ENCODE results near the gene GCNA.

Gene GCNA

DNA sequence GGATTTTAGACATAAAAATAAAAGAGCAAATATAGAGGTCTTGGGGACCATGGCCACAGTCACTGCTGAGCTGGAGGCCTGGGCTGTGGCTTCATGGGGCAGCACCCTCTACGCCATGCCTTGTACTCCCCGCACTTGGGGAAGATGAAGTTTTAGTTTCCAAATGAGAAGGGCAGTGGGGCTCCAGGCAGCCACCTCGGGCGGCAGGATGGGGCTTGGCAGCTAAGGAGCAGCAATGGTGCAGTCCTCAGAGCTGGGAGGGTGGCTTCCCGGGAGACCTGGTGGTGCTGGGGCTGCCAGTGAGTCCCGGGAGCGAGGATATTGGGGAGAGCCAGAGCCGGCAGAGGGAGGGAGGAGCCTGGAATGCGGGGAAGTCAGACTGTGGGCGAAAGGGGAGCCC lies 37.7 kb downstream of the GCNA start:
- no peak for DNase-seq (ENCODE audit: low spot score)

GRCh38 chrX:71616672-71617529 lies 38.7 kb downstream of the GCNA start:
- no peak for DNase-seq (ENCODE audit: low spot score)

GRCh38 chrX:71617742-71618141 lies 39.5 kb downstream of the GCNA start:
- no peak for DNase-seq (ENCODE audit: low spot score)

DNA sequence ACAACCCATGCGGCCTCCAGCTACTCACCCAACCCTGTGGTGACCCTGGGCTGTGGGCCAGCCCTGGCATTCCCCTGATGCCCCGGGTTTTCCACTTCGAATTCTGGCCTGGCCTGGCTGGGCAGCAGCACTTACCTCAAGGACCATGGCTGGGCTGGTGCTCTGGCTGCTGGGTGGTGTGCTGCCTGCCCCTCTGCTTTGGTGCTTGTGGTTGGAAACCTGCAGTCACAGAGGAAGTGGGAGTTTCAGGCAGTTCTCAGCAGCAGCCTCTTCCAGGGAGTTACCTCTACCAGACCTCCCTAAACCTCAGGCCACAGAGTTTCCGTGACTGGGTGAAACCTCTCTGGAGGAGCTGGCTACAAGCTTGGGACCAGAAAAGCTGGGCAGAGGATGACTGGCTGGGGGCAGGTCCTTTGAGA lies 40.1 kb downstream of the GCNA start, which contains the start of gene CXCR3:
Gene CXCR3 (minus strand): TSS at position 209 of the 419 bp plus-strand sequence. CDS start 62 bp downstream, at position 147.
- peak; percentile 60 for DNase-seq (ENCODE audit: low spot score)

DNA sequence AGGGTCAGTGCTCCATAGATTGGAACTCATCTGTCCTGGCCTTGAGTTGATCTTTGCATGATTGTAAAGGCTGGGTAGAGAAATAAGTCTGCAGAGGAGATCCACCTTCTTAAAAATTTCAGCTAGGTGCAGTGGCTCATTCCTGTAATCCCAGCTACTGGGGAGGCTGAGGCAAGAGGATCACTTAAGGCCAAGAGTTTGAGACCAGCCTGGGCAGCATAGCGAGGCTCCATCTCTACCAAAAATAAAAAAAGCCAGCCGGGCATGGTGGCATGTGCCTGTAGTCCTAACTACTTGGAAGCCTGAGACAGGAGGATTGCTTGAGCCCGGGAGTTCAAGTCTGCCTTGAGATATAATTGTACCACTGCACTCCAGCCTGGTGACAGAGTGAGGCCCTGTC lies 40.5 kb downstream of the GCNA start:
- DNase-seq (ENCODE audit: low spot score) = no peak

- DNase-seq (ENCODE audit: low spot score) = peak; percentile 38
Observed at GRCh38 chrX:71619193-71619592, 41.0 kb downstream of the GCNA start.

DNA sequence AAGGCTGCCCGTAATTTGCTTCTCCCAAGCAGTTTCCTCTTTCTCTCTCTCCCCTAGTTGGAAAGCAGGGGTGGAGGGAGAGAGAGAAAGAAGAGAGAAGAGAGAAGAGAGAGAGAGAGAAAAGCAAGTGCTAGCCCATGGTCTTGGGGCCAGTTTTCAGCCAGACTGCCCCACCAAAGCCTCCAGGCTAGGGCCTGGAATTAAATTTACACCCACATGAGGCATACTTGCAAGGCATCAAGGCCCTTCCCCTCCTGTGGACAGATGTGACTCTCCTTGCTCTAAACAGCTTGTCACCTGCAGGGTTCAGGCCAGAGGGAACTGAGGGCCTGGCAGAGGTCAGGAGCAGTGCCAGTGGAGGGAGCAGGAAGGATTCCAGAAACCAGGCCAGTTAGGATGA lies 41.7 kb downstream of the GCNA start:
- DNase-seq (ENCODE audit: low spot score) = no peak

- DNase-seq (ENCODE audit: low spot score) = no peak
Observed at GRCh38 chrX:71621603-71622002, 43.4 kb downstream of the GCNA start.

DNA sequence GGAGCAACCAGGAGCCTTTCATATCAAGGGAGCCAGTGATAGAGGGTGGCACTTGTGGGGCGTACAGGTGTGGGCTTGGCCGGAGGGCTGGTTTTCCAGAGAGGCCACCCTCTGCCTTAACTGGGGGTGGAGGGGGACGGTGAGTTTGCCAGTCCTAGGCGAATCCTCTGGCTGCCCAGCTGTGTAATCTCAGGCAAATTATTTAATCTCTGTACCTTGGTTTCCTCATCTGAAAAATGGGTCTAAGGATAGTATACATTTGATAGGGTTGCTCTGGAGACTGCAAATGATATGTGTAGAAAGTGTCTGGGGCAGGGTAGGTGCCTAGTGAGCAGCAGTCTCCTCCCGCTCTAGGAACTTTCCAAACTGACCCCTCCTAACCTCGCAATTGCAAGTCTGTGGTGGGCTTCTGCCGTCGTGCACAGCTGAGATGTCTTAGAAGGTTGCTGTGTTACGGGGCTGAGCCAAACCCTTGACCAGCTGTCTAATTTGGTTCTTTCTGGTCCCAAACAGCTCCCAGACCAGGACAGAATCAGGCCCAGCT lies 43.9 kb downstream of the GCNA start:
- DNase-seq (ENCODE audit: low spot score) = no peak

- DNase-seq (ENCODE audit: low spot score) = peak; percentile 81
Observed at GRCh38 chrX:71622576-71623450, 44.6 kb downstream of the GCNA start.

DNA sequence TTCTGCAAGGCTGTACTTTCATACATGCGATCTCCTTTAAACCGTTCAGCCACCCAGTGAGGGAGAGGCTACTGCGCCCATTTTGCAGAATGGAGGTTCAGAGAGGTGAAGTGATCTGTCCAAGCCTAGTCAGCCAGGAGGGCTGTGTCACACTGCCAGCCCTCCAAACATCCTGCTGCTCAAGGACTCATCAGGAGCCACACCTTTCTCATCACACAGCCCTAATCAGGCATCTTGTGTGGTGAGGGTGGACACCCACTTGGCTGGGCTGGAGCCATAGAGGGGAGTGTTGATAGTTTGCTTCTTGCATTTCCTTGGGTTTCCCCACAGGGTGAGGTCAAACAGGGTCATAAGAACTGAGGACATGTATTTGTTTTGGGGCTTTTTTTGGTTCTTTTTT lies 45.5 kb downstream of the GCNA start:
- no peak for DNase-seq (ENCODE audit: low spot score)

DNA sequence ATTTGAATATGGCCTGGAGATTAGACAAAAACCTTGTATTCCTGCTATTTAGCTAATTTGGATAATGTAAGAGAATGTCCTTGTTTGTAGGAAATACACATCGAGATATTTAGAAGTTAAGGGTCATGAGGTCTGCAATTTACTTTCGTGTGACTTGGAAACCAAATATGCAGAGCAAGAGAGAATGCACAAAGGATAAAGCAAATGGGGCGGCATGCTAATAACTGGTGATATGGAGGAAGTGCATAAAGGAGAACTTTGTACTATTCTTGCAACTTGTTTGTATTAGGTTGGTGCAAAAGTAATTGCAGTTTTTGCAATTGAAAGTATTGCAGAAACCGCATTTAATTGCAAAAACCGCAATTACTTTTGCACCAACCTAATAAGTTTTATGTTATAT lies 47.2 kb downstream of the GCNA start:
- no peak for DNase-seq (ENCODE audit: low spot score)

DNA sequence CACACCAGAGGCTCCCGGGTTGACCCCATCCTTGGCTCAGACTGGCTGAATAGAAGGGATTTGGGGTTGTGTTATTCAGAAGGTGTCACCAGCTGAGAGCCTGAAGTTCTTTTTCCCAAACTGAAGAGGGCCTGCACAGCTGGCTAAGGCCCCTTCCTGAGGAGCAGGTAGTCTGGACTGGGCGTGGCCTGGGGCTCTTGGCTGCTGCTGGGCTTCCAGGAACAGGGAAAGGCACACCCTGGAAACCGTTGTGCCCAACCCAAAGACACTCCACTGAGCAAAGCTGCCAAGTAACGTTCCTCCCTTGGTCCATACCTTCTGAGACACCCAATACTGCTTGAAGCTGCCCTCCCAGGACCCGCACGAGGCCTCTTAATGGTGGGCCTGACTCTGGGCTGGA lies 48.3 kb downstream of the GCNA start:
- DNase-seq (ENCODE audit: low spot score) = no peak

GRCh38 chrX:71627588-71628404 lies 49.6 kb downstream of the GCNA start:
- DNase-seq (ENCODE audit: low spot score) = no peak

GRCh38 chrX:71629467-71629866 lies 51.2 kb downstream of the GCNA start:
- no peak for DNase-seq (ENCODE audit: low spot score)

DNA sequence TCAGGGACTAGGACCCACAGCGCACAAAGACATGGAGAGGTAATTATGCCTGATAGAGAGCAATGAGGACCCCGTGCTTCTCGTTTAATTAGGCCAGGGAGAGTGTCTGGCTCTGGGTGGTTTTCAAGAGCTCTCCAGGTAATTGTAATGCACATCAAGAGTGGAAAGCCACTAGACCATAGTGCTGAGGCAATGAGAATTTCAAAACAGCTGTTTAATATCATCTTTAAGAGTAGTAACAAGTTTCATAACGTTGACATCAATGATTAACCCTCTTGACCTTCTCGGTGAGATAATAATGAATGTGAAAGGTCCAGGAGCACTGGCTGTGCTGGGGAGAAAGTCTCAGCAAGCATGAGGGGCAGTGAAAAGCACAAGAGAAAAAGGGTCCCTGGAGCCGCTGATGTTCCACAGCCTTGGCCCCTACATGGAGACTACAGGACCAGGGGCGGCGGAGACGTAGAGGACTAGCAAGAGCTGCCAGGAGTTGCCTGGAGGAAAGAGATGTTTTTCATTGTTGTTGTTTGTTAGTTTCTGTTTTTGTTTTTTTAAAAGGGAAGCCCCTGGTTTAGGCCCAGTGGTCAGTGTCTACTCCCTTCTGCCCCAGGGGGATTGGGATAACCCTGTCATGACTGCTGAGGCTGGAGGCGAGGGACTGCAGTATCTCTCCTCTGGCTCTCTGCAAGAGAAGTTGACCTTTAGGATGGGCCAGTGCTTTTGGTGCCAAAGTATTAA lies 54.9 kb downstream of the GCNA start:
- DNase-seq (ENCODE audit: low spot score) = no peak

DNA sequence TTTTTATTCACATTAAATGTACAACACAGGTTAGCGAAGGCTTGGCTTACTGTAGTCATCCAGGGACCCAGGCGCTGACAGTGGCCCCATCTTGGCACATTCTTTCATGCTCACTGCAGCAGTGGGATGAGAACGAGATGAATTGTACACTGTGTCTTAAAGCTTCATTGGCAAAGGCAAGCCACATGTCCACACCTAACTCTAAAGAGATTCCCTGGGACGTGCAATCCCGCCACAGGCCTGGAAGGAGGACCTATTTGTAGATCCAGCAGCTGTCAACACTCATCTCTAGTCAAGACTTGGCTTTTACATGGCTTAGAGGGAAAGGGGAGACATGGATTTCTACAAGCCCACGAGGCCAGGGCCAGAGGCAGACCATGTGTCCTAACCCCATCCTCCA lies 56.1 kb downstream of the GCNA start:
- no peak for DNase-seq (ENCODE audit: low spot score)

DNA sequence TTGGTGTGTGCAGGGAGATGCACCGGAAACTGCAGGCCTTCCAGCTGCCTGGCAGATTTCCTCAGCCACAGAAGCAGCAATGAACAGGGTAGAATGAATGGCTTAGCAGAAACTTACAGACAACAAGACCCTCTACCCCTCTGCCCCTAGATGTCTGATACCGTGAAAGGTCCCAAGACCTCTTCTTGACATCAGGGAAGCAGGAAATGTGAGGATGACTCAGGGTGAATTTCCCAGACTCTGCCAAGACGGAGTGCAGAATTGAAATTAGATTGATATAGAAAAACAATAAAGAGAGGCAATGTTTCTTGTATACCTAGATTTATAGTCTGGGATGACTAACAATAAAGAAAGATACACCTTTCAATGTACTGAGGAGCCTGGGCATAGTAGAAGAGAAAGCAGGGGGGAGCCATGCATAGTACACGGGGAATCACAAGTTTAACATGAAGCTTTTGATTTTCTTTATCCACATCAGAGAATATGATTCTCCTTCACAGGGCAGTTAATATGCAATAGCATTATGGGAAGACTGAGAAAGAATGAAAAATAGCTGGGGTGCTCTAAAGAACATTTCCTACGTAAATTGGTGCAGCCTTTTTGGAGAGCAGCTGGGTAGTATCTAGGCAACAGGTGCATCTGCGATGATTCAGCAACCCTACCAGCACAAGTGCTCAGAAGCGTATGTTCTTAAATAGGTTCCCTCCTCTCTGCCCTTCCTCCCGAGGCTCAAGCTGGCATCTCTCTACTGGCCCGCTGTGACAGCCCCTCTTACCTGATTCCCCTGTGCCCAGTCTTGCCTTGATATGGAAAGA lies 58.4 kb downstream of the GCNA start:
- DNase-seq (ENCODE audit: low spot score) = no peak

- DNase-seq (ENCODE audit: low spot score) = no peak
Observed at GRCh38 chrX:71637253-71637618, 59.0 kb downstream of the GCNA start.

DNA sequence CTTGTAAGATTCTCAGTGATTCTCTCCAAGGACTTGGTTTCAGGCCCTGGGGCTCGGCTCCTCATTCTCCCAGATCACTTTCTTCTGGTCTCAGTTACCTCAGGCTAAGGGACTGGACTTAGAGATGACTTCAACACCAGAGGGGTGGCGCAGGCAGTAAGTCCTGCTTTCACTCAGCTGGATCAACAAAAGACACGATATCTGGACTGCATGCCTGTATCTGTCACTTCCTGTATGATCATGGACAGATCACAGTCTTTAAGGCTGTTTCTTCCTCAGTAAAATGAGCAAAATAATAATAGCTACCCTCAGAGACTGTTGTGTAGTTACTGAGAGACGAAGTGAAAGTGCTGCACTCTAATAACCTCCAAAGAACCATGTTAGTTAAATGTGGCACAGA lies 59.6 kb downstream of the GCNA start:
- no peak for DNase-seq (ENCODE audit: low spot score)
